ENCODE results near the gene RAB17.

GRCh38 chr2:237540823-237541222 lies 49.7 kb downstream of the RAB17 start:
- no peak for TF ChIP-seq POLR2A (IDR thresholded peaks at IDR 0.05; ENCODE audit: extremely low read depth, insufficient read length)
- TF ChIP-seq CTCF (IDR thresholded peaks at IDR 0.05; ENCODE audit: low read depth, low read length) = no peak
- TF ChIP-seq MAX (IDR thresholded peaks at IDR 0.05; ENCODE audit: low read depth, low read length) = no peak
- no peak for TF ChIP-seq MYC (IDR thresholded peaks at IDR 0.05; ENCODE audit: low read depth, low read length)
